Heart left ventricle (tissue), 16 donors: ENCODE measurements around the gene GNAI2. TPM values are rescaled to one million over a fixed set of nuclear protein-coding genes. Genes with fewer than 3 reads are reported as not detected.
A peak's percentile ranks its signal among the peaks of the same experiment; 100 is the strongest.

ENCODE experiments used
- ATAC-seq, 4 donors: fragments of 200-7000 bp; cut with Tn5 transposase; one replicate each; pipeline ENCODE4 v1.9.1; 2020 to 2022; ENCODE audit warnings: moderate library complexity in 4 of 4, mild to moderate bottlenecking in 3 of 4, moderate number of reproducible peaks in 1 of 4
- DNase-seq, 5 donors: peaks; one replicate each; pipeline ENCODE4 v3.0.0-alpha.2; 2020
- H3K27ac ChIP-seq, 12 donors: fragments of 200-600 bp; sonication (generic) in 4 of 12; one replicate each; pipeline versions ENCODE4 v1.5.0 to v1.8.0; 2016 to 2022; ENCODE audit warnings: mild to moderate bottlenecking in 2 of 12
- H3K27me3 ChIP-seq, 9 donors: fragments of 200-600 bp; sonication (generic) in 2 of 9; one replicate each; pipeline versions ENCODE4 v1.5.1 to v1.8.0; 2016 to 2022; ENCODE audit warnings: mild to moderate bottlenecking in 3 of 9
- H3K36me3 ChIP-seq, 9 donors: fragments of 200-600 bp; sonication (generic) in 2 of 9; one replicate each; pipeline versions ENCODE4 v1.5.0 to v1.8.0; 2018 to 2022; ENCODE audit warnings: mild to moderate bottlenecking in 2 of 9
- H3K4me1 ChIP-seq, 12 donors: fragments of 200-600 bp; sonication (generic) in 4 of 12; one replicate each; pipeline versions ENCODE4 v1.5.0 to v1.8.0; 2016 to 2022; ENCODE audit warnings: mild to moderate bottlenecking in 3 of 12
- H3K4me3 ChIP-seq, 12 donors: fragments of 200-600 bp; sonication (generic) in 4 of 12; one replicate each; pipeline versions ENCODE4 v1.5.0 to v1.8.0; 2017 to 2022; ENCODE audit warnings: mild to moderate bottlenecking in 9 of 12, moderate library complexity in 4 of 12
- H3K9me3 ChIP-seq, 12 donors: fragments of 200-600 bp; sonication (generic) in 4 of 12; one replicate each; pipeline versions ENCODE4 v1.5.0 to v1.8.0; 2016 to 2022; ENCODE audit warnings: mild to moderate bottlenecking in 1 of 12
- POLR2A ChIP-seq, 2 donors: fragments of 450-650 bp; IDR thresholded peaks; one replicate each; pipeline ENCODE4 v1.6.1; 2017; ENCODE audit warnings: antibody characterized with exemption in 2 of 2, mild to moderate bottlenecking in 2 of 2, moderate library complexity in 2 of 2
- WGBS, 4 donors: extraction: QIAGEN DNeasy Blood & Tissue Kit in 2 of 4; methylation state at CpG; one replicate each; pipeline versions ENCODE4 v1.1.5 to v1.1.7; 2013 to 2018; 5-methylcytosine and 5-hydroxymethylcytosine counted together
- intact Hi-C, 10 donors: fragments of 100-400 bp; cut with DNase I; formaldehyde crosslinking; loops; one replicate each; pipeline versions ENCODE4 v1.11.1 to v1.14.2; 2022
- polyA plus RNA-seq, 2 donors: library from polyadenylated mRNA; stranded (reverse); fragments of 200-250 nt; gene quantifications; one replicate each; pipeline ENCODE4 v1.2.3, GENCODE V29; 2013
- total RNA-seq, 9 donors: library from RNA; depleted of rRNA in 2 of 9; stranded (reverse); fragments of >200 nt in 2 of 9; fragmentation: NEBNext Ultra II Directional in 3 of 9; extraction: Animal tissue kit (Norgen Biotek cat#: 25700) in 3 of 9; gene quantifications; one replicate each; pipeline versions ENCODE4 v1.1.0 to v1.2.4, GENCODE V29; 2016 to 2023
- TF ChIP-seq, protein P1 (sequence below), 12 donors: fragments of 200-600 bp; sonication (generic) in 4 of 12; IDR thresholded peaks; one replicate each; pipeline versions ENCODE4 v1.5.0 to v1.8.0; 2018 to 2022; ENCODE audit warnings: antibody characterized with exemption in 12 of 12, mild to moderate bottlenecking in 5 of 12
- donor health status: ischemic (EF 13 %, LVEDD 7.1; RV severe dilation, severe dysfunction).
- donor health status: healthy with polysubstance abuse.
- donor health status: DM: no; HTN: yes; CAD: no.
- donor health status: DM: no; HTN: no; CAD: no.
- donor health status: ischemic (EF 25% LVEDD 6.9; RV normal size, moderate dysfunction).
- donor health status: ischemic (EF 25% LVEDD 5.7; RV mildly dilated, moderate dysfunction).
- donor health status: healthy.
- donor health status: DM: yes; HTN: yes; CAD: no.
- donor health status: ischemic (EF 35%, LVEDD 5.7; RV mildly dilated, moderate dysfunction).
- donor health status: nonischemic (EF 11% LVEDD 7.7; RV severe dilation, severe dysfunction).
- donor health status: DM: yes; HTN: yes; CAD: no.
- donor health status: PGD.
- donor health status: ischemic (EF 29% LVEDD 5.4; RV normal size, mild dysfunction).
- donor health status: nonischemic (EF 23%, LVEDD 6.1; RV moderate dilation, normal function).

The GNAI2 gene
- total and polyA plus RNA-seq, 11 donors = 93.2 to 365 (median 140) TPM

DNA sequence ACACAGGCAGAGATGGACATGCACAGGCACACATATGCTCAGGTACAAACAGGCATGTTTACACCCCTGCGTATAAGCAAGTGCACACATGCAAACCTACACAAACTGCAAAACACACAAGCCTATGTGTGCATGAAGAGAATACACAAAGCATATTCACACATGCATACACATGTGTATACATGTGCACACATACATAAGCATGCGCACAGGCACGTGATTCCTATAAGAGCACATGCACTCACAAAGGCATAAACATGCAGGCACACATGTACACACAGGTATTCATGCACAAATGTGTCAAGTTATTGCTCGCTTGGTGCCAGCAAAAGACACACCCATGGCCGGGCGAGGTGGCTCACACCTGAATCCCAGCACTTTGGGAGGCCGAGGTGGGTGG lies 46.0 kb upstream of the GNAI2 start:
- H3K36me3 ChIP-seq = peaks cover 0 to 14% (median 0%) of the 10 kb centered on the region in 9 donors
- TF ChIP-seq, protein P1, sequence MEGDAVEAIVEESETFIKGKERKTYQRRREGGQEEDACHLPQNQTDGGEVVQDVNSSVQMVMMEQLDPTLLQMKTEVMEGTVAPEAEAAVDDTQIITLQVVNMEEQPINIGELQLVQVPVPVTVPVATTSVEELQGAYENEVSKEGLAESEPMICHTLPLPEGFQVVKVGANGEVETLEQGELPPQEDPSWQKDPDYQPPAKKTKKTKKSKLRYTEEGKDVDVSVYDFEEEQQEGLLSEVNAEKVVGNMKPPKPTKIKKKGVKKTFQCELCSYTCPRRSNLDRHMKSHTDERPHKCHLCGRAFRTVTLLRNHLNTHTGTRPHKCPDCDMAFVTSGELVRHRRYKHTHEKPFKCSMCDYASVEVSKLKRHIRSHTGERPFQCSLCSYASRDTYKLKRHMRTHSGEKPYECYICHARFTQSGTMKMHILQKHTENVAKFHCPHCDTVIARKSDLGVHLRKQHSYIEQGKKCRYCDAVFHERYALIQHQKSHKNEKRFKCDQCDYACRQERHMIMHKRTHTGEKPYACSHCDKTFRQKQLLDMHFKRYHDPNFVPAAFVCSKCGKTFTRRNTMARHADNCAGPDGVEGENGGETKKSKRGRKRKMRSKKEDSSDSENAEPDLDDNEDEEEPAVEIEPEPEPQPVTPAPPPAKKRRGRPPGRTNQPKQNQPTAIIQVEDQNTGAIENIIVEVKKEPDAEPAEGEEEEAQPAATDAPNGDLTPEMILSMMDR (IDR thresholded peaks at IDR 0.05) = no peak
- no peak for TF ChIP-seq POLR2A (IDR thresholded peaks at IDR 0.05)
- DNase-seq = no peak
- H3K27me3 ChIP-seq = peaks cover 12 to 28% (median 21%) of the 10 kb centered on the region in 9 donors
- H3K9me3 ChIP-seq = no peaks in the 10 kb centered on the region
- WGBS, 4 donors = 87 to 93% (median 89%) methylated on average over 7 of the region's 7 CpGs
- intact Hi-C loops = loop anchor here (1.0 to 10.0 kb wide), 8 partner anchors 33 to 355 kb away; partner anchors contain the start of genes SEMA3F (in 4 of the 10) and HYAL2 (in 1 of the 10)
- no peak overlapping the region for H3K4me3 ChIP-seq
- H3K27ac ChIP-seq = no peak overlapping the region
- H3K4me1 ChIP-seq = peaks cover 3 to 29% (median 14%) of the 10 kb centered on the region in 12 donors
- no peak for ATAC-seq

DNA sequence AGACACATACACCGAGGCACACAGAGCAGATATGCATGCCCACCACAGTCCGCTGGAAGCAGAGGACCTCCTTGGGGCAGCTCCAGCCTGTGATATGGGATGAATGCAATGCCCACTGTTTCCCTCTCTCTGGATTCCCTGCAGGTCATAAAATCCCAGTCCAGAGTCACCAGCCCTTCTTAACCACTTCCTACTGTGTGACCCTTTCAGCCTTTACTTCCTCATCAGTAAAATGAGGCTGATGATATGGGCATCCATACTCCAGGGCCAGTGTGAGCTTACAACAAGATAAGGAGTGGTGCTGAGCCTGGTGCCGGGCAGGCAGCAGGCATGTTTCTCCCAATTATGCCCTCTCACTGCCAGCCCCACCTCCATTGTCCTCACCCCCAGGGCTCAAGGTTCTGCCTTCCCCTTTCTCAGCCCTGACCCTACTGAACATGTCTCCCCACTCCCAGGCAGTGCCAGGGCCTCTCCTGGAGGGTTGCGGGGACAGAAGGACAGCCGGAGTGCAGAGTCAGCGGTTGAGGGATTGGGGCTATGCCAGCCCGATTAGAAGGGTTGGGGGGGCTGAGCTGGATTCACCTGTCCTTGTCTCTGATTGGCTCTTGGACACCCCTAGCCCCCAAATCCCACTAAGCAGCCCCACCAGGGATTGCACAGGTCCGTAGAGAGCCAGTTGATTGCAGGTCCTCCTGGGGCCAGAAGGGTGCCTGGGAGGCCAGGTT lies 44.9 kb upstream of the GNAI2 start, which contains the start of gene GNAT1:
Gene GNAT1 (plus strand): TSS at position 675 of the 725 bp plus-strand sequence. CDS start 116 bp downstream, outside the sequence.
- Histone ChIP-seq H3K4me1 (peaks cover 3 to 29% (median 14%) of the 10 kb centered on the region in 12 donors), H3K4me3 (no peak within 1 kb of the TSS), H3K9me3 (no peaks in the 10 kb centered on the region), H3K27ac (no peak within 1 kb of the TSS), H3K27me3 (peaks cover 12 to 33% (median 21%) of the 10 kb centered on the region in 9 donors), H3K36me3 (peaks cover 0 to 7% (median 0%) of the 10 kb centered on the region in 9 donors)
- no peak for DNase-seq
- WGBS, 4 donors = 69 to 75% (median 71%) methylated on average over 7 to 8 of the region's 8 CpGs
- ATAC-seq = no peak
- intact Hi-C loops = loop anchor here in 2 of 10 donors (2.0 to 10.0 kb wide), 3 partner anchors 66 to 354 kb away; partner anchors contain the start of gene HYAL2 (in 1 of the 2)
- no peak for TF ChIP-seq POLR2A (IDR thresholded peaks at IDR 0.05)
- TF ChIP-seq, protein P1 (IDR thresholded peaks at IDR 0.05) = no peak

DNA sequence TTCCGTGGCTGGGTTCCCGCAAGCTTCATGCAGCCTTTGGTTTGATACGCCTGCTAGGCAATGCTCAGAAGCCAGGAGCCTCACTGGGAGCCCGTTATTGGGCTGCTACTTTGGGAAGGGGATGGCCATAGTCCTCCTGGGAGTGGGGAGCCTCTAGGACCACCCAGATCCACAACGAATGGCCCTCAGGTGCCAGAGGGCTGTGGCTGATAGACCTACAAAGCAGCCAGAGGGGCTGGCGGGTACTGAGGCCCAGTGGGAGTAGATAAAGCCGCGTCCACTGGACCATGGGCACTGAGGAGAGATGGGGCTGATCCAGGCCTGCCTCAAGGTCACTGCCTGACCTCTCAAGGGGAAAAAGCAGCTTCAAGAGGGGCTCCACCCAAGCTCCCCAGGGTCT lies 43.9 kb upstream of the GNAI2 start:
- Histone ChIP-seq H3K27me3 (peaks cover 12 to 35% (median 21%) of the 10 kb centered on the region in 9 donors), H3K36me3 (peaks cover 0 to 6% (median 0%) of the 10 kb centered on the region in 9 donors), H3K4me3 (no peak overlapping the region), H3K9me3 (no peaks in the 10 kb centered on the region), H3K4me1 (peaks cover 3 to 29% (median 14%) of the 10 kb centered on the region in 12 donors), H3K27ac (no peak overlapping the region)
- 65 to 84% (median 81%) methylated on average over 4 to 8 of the region's 8 CpGs for WGBS, 4 donors
- DNase-seq (no peak), ATAC-seq (no peak)
- intact Hi-C loops = loop anchor here in 6 of 10 donors (1.0 to 10.0 kb wide), 6 partner anchors 34 to 353 kb away; partner anchors contain the start of gene HYAL2 (in 1 of the 6)
- TF ChIP-seq, protein P1 (IDR thresholded peaks at IDR 0.05) = no peak
- no peak for TF ChIP-seq POLR2A (IDR thresholded peaks at IDR 0.05)

DNA sequence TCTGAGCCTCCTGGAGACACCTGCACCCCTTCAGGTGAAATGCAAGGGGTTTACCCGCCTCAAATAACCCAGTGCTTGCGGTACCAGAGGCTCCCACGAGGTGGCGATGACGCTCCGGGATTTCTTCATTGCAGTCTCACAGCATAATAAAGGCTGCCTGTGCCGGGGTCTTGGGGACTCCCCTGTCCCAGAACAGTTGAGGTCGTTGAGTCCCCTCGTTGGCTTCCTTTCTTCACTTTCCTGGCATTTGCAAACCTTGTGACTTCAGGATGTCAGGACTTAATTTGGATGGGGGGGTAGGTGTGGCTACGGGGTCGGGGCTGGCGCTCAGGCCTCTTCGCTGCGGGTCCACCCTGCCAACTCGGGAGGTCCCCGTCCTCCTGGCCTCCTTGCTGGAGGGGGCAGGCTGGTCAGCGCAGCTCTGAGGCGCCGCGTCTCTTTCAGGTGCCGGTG lies 43.3 kb upstream of the GNAI2 start:
- ATAC-seq (peak in 2 of 4 donors; percentile 17 to 28), DNase-seq (peak in 4 of 5 donors; percentile 44 to 64 (median 60))
- Histone ChIP-seq H3K27ac (no peak overlapping the region), H3K4me3 (no peak overlapping the region), H3K36me3 (peaks cover 0 to under 1% (median 0%) of the 10 kb centered on the region in 9 donors), H3K4me1 (peaks cover 3 to 29% (median 14%) of the 10 kb centered on the region in 12 donors), H3K27me3 (peaks cover 12 to 35% (median 21%) of the 10 kb centered on the region in 9 donors), H3K9me3 (no peaks in the 10 kb centered on the region)
- TF ChIP-seq POLR2A (IDR thresholded peaks at IDR 0.05) = no peak
- TF ChIP-seq, protein P1 (IDR thresholded peaks at IDR 0.05) = peak; percentile 82 to 94 (median 88)
- intact Hi-C loops = loop anchor here in 7 of 10 donors (1.0 to 10.0 kb wide), 7 partner anchors 33 to 352 kb away; partner anchors contain the start of gene HYAL2 (in 1 of the 7)
- WGBS, 4 donors = 6 to 16% (median 14%) methylated on average over 16 to 21 of the region's 21 CpGs
